HG03108 (cell line): ENCODE measurements around the gene B4GALT6.

Experiments used
- ATAC-seq: cut with Tn5 transposase; IDR thresholded peaks from one replicate; pipeline ENCODE4 v1.9.1; 2021; ENCODE audit warnings: moderate library complexity; ENCODE audit not compliant: unreplicated experiment

Gene B4GALT6

GRCh38 chr18:31598021-31598805, 86.2 kb downstream of the B4GALT6 start:
- ATAC-seq: no peak

- no peak for ATAC-seq
Observed at GRCh38 chr18:31596081-31596872, 88.1 kb downstream of the B4GALT6 start.

DNA sequence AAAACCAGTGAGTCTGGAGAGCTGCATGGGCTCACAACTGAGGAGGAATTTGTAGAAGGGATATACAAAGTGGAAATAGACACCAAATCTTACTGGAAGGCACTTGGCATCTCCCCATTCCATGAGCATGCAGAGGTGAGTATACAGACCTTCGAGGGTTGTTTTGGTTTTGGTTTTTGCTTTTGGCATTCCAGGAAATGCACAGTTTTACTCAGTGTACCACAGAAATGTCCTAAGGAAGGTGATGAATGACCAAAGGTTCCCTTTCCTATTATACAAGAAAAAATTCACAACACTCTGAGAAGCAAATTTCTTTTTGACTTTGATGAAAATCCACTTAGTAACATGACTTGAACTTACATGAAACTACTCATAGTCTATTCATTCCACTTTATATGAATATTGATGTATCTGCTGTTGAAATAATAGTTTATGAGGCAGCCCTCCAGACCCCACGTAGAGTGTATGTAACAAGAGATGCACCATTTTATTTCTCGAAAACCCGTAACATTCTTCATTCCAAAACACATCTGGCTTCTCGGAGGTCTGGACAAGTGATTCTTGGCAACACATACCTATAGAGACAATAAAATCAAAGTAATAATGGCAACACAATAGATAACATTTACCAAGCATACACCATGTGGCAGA, 89.1 kb downstream of the B4GALT6 start:
- ATAC-seq: no peak

DNA sequence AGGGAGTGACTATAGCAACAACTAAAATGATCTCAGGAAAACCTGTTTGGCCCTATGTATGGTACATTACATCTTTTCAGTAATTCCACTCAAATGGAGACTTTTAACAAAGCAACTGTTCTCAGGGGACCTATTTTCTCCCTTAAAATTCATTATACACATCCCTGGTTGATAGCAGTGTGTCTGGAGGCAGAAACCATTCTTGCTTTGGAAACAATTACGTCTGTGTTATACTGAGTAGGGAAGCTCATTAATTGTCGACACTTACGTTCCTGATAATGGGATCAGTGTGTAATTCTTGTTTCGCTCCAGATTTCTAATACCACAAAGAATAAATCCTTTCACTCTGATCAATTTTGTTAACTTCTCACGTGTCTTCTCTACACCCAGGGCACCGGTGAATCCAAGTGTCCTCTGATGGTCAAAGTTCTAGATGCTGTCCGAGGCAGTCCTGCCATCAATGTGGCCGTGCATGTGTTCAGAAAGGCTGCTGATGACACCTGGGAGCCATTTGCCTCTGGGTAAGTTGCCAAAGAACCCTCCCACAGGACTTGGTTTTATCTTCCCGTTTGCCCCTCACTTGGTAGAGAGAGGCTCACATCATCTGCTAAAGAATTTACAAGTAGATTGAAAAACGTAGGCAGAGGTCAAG, 91.7 kb downstream of the B4GALT6 start:
- no peak for ATAC-seq

DNA sequence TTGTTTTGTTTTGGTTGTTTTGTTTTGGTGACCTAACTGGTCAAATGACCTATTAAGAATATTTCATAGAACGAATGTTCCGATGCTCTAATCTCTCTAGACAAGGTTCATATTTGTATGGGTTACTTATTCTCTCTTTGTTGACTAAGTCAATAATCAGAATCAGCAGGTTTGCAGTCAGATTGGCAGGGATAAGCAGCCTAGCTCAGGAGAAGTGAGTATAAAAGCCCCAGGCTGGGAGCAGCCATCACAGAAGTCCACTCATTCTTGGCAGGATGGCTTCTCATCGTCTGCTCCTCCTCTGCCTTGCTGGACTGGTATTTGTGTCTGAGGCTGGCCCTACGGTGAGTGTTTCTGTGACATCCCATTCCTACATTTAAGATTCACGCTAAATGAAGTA, 92.8 kb downstream of the B4GALT6 start, which contains the start of gene TTR:
Gene TTR, plus strand, starts transcription at position 250 of the 400 bp plus-strand sequence. Its CDS starts 26 bp downstream, at position 276.
- ATAC-seq: no peak

GRCh38 chr18:31591113-31591512, 93.3 kb downstream of the B4GALT6 start:
- ATAC-seq: no peak

DNA sequence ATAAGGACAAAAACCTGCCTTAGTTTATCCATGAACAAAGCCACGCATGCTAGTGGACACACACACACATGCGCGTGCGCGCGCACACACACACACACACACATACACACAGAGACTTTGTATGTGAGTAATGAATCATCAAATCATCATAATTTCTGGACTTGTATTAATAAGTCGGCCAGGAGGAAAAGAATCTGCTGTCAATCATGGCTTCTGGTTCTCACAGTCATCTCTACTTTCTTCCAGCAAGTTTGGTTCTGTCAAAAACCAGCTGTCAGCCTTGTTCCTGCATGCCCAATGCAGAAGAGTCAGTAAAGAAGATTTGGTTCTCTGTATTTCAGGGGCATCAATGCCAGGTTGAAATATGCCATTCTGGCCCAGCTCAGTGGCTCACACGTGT, 93.8 kb downstream of the B4GALT6 start:
- no peak for ATAC-seq

GRCh38 chr18:31587529-31587928, 96.9 kb downstream of the B4GALT6 start:
- ATAC-seq: no peak

GRCh38 chr18:31586616-31587015, 97.8 kb downstream of the B4GALT6 start:
- ATAC-seq: no peak

- no peak for ATAC-seq
Observed at GRCh38 chr18:31585991-31586390, 98.4 kb downstream of the B4GALT6 start.

DNA sequence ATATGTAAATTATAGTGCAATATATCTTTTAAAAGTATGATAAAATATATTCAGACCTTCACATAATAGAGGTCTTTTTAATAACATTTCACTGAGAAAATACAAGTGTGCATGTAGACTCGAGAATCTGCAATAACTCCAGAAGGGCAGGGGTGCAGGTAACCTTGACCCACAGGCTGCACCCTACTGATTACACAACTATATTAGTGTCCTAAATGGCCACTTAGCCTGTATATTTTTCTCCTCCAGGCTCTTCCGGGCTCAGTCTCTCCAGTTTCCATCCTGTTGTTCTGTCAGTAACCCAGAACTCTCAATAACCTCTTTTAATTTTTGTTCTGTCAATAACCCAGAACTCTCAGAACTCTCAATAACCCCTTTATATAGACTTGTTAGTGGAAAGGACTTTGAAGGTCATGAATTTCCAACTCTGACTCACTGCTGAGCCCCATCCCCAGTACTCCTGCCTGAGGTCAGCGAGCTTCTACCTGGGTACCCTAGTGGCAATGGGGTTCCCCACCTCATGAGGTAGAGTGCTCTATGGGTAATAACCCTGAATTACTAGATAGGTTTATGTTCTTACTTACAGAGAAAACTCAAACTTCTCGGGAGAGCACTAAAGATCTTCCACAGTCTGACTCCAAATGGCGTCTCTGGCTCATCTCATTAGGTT, 101.1 kb downstream of the B4GALT6 start:
- ATAC-seq: no peak

GRCh38 chr18:31581498-31582197, 102.7 kb downstream of the B4GALT6 start:
- no peak for ATAC-seq

- ATAC-seq: no peak
Observed at GRCh38 chr18:31579375-31579774, 105.0 kb downstream of the B4GALT6 start.

- ATAC-seq: no peak
Observed at GRCh38 chr18:31578126-31578525, 106.3 kb downstream of the B4GALT6 start.

DNA sequence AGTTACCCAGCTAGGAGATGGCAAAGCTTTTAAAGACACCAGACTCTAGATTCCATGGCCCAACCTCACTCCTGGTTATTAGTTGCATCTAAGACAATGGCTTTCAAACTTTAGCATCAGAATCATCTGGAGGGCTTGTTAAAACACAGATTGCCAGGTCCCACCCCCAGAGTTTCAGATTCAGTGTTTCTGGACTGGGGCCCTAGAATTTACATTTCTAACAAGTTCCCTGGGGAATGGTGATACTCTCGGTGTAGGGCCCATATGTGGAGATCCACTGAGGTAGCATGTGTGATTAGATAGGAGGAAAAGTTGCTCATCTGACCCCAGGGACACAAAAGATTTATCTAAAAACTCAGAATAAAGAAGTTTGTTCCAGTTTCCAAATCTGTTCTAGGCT, 107.2 kb downstream of the B4GALT6 start:
- ATAC-seq: no peak

GRCh38 chr18:31576670-31577069, 107.7 kb downstream of the B4GALT6 start:
- no peak for ATAC-seq

DNA sequence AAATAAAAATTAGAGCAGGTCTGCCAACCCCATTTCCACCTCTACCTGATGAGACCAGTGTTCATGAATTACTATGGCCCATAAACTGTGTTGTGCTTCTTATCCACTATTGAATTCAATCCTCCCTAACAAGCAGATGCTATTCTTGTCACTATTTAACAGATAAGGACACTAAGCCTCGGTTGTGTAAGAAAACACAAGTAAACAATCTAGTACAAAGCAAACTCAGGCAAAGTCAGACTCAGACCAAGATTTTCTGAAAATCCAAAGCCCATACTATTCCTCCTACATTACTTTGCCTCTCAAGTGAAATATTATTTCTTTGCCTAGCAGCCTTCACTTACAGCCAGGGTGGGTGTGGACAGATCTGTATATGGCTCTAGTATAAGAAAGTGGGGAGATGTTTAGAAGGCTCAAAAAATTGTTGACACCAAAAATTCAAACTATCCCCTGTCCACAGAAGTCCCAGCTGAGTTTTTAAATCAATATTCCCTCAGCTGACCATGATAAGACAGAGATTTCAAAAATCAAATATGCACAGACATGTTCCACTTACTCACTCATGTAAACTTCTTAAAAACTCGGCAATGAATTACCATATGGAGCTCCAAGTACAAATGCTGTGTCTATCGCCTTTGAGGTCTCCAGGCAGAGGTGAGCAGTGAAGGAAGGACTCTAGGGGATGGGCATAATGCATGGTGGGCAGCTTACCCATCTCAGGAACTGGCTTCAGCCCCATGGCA, 108.7 kb downstream of the B4GALT6 start:
- no peak for ATAC-seq

DNA sequence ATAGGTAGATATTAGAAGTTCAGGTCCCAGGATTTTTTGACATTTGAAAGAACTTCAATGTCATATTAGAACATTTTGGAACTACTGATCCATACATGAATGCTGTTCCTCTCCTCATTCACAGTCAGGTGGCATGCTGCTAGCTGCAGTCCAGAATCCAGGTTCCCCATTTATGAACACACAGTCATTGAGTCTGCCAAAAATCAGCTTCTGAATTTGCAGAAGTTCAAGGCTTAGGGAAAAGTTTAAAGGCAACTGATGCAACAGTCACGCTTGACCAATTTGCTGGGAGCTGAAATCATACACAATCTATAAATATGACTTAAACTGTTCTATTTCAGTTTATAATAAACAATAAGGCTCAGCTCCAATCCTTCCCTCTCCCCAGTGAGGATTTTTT, 110.0 kb downstream of the B4GALT6 start:
- no peak for ATAC-seq
